GM21390 (cell line): ENCODE results near the gene SMARCD3.

Source experiments
- ATAC-seq: cut with Tn5 transposase; IDR thresholded peaks from one replicate; pipeline ENCODE4 v1.9.1; 2021; ENCODE audit not compliant: unreplicated experiment

SMARCD3 gene

DNA sequence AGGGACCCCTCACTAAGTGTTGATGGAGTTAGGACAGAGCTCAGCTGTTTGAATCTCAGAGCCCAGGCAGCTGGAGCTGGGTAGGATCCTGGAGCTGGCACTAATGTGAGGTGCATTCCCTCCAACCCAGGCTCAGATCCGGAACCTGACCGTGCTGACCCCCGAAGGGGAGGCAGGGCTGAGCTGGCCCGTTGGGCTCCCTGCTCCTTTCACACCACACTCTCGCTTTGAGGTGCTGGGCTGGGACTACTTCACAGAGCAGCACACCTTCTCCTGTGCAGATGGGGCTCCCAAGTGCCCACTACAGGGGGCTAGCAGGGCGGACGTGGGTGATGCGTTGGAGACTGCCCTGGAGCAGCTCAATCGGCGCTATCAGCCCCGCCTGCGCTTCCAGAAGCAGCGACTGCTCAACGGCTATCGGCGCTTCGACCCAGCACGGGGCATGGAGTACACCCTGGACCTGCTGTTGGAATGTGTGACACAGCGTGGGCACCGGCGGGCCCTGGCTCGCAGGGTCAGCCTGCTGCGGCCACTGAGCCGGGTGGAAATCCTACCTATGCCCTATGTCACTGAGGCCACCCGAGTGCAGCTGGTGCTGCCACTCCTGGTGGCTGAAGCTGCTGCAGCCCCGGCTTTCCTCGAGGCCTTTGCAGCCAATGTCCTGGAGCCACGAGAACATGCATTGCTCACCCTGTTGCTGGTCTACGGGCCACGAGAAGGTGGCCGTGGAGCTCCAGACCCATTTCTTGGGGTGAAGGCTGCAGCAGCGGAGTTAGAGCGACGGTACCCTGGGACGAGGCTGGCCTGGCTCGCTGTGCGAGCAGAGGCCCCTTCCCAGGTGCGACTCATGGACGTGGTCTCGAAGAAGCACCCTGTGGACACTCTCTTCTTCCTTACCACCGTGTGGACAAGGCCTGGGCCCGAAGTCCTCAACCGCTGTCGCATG is 11.0 kb downstream of the SMARCD3 start:
- ATAC-seq: no peak

DNA sequence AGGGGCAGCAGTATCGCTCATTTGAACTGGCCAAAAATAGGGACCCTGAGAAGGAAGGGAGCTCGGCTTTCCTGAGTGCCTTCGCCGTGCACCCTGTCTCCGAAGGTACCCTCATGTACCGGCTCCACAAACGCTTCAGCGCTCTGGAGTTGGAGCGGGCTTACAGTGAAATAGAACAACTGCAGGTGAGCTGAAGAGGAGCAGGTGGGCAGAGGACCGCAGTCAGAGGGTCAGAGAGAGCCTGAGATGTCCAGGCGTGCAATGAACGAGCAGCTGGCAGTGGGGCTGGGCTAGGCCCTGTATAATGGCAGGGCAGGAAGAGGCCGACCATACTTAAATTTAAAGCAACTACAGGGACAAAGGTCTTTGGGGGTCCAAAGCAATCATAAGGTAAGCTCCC is 12.1 kb downstream of the SMARCD3 start:
- ATAC-seq: no peak

DNA sequence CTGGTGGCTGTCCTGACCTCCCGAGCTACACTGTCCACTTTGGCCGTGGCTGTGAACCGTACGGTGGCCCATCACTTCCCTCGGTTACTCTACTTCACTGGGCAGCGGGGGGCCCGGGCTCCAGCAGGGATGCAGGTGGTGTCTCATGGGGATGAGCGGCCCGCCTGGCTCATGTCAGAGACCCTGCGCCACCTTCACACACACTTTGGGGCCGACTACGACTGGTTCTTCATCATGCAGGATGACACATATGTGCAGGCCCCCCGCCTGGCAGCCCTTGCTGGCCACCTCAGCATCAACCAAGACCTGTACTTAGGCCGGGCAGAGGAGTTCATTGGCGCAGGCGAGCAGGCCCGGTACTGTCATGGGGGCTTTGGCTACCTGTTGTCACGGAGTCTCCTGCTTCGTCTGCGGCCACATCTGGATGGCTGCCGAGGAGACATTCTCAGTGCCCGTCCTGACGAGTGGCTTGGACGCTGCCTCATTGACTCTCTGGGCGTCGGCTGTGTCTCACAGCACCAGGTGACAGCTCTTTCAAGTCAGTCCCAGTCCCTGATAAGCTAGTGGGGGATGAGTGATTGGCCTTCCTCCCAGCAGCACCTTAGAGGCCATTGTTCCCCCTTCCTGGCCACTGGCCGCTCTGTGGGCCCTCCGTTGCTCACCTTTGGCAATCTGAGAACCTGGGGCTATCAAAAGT is 13.3 kb downstream of the SMARCD3 start:
- ATAC-seq: no peak

DNA sequence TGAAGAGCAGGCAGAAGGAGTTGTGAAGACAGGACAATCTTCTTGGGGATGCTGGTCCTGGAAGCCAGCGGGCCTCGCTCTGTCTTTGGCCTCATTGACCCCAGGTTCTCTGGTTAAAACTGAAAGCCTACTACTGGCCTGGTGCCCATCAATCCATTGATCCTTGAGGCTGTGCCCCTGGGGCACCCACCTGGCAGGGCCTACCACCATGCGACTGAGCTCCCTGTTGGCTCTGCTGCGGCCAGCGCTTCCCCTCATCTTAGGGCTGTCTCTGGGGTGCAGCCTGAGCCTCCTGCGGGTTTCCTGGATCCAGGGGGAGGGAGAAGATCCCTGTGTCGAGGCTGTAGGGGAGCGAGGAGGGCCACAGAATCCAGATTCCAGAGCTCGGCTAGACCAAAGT is 14.7 kb downstream of the SMARCD3 start:
- no peak for ATAC-seq

DNA sequence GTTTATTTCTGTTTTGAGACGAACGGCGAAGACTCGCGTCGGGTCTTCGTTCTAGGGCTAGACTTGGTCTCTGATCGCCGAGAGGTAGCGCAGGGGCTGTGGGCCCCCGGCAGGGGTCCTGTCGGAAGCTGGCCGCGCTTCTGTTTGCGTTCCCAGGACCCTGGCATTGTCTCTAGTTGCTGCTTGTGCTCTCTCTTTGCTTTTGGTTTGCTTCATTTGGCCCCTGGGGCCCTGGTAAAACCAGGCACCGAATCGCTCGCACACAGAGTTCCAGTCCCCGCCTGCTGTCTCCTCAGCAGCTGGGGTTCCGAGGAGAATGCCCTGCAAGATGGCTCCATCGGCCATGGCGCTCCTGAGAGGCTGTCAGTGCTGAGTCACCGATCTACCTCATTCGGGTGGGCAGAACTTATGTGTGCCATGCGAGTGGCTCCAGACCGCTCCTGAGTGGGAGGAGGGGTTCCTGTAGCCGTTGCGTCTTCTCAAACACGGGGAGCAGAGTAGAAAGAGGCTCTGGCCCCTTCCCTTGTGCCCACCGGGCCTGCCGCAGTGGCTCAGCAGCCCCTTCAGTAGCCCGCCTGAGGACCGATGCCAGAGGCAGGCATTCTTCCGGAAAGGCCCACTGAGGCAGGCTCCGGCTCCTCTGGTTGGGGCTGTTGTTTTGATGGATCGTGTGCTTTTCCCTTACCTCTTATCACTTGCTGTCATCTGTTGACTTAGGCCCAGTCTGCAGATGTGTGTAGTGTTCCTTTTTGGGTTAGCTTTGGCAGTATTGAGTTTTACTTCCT is 15.4 kb downstream of the SMARCD3 start:
- ATAC-seq: peak; percentile 32

DNA sequence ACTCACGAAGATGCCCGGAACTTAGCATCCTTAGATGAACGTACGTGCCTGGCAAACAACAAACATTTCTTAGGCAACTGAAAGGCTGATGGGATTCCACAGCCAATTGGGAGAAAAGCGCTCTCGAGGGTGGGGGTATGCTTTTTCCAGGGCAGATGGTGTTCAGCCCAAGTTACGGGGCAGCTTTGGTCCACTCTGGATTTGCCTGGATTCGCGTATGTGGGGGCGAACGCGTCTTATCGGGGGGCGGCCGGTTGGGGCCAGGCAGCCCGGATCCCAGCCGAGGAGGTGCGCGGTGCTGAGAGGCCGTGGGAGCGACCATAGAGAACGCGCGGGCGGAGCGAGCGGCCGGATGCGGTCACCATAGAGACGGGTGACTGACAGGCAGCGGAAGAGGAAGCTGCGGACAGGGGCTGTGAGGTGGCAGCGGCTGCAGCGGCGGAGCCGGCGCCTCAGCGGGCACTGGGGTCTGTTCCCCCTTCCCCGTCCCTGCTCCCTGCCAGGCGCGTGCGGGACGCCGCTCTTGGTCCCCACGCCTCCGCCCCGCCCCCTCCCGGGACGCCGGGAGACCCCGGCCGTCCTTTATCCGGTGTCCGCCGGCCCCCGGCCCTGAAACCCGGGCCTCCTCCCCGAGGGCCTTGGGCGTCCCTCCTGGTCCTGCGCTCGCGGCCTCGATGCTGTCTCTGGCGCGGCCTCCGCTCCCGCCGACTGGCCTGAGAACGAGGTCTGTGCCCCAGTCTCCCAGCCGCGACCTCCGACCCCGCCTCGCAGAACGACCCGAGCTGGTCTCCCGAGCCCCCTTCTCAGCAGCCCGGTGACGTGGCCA is 16.2 kb downstream of the SMARCD3 start, which contains the start of gene CHPF2:
Gene CHPF2, plus strand, starts transcription at position 393 of the 826 bp plus-strand sequence. CDS start 1,529 bp downstream, outside the sequence.
- peak; percentile 94 for ATAC-seq

DNA sequence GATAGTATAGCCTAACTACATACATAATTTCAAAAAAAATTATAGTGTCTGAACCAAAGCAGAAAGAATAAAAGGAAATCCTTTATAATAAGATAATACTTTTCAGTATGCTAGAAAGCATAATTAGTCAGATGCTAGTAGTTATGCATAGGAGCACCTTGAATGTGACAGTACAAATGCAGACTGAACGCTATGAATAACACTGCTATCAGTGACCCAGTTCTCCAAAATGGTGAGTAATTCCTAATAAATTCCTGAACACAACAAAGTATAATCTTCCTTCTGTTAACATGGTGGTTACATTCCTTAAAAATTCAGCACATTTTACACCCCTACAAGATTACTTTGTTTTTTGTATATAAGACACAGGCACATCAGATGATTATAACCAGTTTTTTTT is 17.4 kb downstream of the SMARCD3 start:
- no peak for ATAC-seq

DNA sequence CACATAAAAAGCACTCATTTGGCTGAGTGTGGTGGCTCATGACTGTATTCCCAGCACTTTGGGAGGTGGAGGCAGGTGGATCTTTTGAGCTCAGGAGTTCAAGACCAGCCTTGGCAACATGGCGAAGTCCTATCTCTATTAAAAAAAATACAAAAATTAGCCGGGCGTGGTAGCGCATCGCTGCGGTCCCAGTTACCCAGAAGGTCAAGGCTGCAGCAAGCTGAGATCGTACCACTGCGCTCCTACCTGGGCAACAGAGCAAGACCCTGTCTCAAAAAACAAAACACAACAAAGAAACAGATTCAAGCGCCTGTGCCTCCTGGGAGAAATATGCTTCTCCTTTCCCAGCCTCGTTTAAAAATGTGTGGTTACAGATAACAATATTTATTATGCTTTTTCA is 19.2 kb downstream of the SMARCD3 start:
- no peak for ATAC-seq

DNA sequence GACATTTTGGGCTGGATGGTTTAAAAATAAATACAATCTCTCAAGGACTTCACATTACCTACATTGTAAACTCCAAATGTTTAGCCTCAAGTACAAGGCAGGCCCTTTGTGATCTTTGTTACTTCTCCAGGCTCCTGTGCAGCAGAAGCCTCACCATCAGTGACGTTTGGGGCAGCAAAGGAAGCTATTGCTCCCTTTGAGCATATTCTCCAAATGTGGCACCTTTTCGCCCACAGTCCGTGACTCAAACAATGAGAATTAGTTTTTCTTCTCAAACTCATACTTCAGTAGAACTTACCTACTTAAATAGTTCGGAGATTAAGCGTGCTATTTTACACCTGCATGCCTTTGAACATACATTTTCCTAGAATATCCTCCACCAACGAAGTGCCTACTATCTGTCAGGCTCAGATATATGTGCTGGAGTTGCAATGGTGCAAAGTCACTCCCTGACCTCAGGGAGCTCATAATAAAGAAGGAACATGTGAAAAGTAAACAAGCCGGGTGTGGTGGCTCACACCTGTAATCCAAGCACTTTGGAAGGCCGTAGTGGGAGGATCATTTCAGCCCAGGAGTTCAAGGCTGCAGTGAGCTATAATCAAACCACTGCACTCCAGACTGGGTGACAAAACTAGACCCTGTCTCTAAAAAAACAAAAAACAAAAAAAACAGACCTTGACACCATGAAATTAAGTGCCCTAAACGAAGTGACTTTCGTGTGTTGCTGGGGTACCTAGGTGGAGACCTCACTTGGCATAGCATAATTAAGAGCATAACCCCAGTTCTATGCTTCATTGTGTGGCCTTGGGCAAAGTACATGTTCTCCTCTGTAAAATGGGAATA is 20.2 kb downstream of the SMARCD3 start:
- ATAC-seq: no peak

DNA sequence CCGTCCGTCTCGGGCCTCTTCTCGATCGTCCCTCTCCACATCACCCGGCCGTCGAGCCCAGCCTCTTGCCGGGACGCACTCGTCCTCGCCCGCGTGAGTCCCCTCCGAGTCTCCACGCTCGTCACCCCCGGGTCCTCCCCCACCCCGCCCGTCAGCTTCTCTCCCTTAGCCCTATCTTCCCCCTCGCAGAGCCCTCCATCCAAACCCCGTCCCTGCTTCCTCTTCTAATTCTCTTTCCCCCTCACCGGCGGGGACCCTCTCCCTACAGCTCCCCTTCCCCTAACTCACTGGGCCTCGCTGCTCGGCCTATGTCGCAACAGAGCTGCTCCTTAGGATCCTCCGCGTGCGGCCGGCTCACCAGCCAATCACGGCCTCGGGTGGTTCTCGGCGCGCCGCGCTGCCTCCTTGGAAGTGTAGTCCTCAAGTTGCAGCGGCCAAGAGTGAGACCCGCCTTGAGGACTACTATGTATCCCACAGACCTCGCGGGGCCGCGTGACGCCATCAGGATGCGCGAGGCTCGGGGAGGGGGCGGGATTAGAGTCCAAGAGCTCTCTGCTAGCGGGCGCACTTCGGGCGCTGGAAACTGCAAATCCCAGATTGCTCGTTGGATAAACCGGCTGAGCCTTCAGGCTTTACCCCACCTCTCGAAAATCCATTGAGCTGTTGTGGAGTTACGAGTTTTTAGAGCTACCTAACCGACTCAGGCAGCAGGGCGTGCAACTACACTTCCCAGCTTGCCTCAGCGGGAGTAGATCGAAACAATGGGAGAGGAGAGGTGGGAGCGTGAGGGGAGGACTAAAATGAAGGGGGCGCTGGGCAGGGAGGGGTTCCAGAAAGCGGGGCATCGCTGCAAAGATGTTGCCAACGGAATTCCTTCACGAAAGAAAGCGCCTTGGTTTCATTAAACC is 21.4 kb downstream of the SMARCD3 start, which contains the start of gene ABCF2:
Gene ABCF2, minus strand, starts transcription at position 331 of the 908 bp plus-strand sequence. CDS start 747 bp downstream, outside the sequence.
- ATAC-seq: peak; percentile 99

DNA sequence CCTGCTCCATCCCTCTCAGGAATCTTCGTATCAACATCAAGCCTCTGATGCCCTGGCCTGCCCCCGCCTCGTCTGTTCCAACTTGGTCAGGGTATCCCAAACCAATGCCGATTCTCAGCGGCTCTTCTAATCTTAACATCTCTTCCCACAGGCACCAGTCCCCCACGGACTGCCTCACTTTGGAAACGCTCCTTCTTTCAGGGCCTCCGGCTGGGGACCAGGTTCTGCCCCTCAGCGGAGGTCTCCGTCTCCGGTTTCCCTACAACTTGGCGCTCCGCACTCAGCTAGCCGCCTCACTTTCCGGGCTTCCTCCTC is 22.0 kb downstream of the SMARCD3 start:
- ATAC-seq: peak; percentile 3

DNA sequence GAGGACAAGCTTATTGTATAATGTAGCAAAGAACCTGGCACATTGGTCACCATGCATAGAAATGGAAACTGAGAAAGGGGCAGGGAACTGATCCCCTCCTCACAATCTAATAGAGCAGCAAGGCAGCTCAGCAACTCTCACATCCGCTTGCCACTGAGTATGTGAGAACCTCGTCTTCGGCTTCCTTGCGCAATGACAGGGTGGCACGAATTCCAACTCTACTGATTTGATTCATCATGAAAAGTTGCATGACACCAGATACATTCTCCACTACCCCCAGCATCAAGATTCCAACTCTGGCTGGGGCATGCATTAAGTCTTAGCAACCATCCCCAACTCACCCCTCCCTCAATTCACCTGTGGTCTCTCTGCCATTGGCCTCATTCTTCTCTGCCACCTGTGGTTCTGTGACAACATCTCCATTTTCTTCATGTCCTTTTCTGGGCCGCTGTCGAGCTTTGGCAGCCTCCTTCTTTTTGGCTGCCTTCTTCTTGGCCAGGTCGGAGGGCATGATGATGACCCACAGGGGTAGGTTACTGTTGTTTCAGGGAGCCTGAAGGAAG is 22.5 kb downstream of the SMARCD3 start:
- ATAC-seq: no peak

DNA sequence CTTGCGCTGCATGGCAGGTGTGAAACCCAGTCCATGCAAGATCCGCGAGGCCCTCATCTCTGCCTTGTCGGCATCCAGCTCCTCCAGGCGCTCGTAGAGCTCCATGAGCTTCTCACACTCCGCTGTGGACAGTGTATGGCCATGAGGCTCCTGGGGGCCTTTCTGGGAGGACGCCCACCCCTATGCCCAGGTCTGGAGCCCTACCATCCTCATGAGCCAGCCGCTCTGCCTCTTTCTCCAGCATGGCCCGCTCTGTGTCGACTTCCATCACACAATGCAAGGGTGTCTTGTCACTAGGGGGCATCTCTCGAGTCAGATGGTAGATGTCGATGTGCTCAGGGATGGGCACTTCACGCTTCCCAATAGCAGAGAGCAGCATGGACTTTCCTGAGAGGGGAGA is 24.8 kb downstream of the SMARCD3 start:
- ATAC-seq: no peak

DNA sequence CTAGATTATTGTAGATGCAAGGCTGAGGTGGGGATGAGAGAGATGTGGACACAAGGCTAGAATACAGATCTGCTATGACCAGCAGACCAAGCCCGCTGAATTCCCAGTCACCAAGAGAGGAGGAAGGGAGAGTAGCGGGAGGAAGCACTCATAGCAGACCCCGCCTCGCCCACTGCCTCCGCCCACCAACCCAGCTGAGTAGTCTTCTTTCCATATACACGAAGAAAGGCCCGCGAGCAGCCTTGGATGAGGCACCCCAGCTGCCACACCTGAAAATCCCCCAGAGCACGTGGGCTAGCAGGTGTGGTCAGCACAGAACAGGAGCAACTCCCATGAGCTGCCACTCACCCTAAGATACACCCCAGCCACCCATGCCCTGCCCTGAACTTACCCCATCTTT is 30.3 kb downstream of the SMARCD3 start:
- ATAC-seq: no peak

DNA sequence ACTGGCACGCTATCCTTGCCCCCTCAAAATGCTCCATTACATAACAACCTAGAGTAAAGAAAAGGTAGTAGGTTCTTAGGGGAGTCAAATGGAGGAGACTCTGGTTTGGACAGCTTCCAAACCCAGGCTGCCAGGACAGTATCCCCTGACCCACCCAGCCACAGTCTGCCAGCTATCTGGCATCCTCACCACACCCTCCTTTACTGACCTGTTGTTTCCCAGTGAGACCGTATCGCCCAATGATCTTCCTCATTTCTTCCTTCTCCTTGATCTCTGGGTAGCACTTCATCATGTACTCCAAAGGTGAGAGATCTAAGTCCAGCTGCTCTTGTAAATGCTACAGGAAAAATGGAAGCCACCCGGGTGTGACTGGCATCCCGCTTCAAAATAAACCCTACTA is 33.1 kb downstream of the SMARCD3 start:
- no peak for ATAC-seq

DNA sequence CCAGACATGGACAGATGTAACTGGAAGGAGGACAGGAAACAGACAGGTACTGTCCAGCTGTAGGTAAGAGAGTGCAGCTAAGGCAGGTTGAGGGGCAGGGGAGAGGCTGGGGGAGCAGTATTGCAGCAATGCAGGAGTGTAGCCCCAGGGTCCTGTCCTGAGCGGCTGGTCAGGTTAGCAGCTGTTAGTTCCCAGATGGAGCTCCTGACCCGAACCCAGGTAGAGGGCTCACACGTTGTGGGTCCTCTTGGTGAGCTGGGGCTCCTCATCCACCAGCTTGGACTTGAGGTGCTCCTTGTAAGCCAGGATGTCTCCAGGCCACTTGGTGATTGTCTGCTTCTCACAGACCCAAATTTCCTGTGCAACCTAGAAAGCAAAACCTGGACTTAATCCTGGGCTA is 34.7 kb downstream of the SMARCD3 start:
- no peak for ATAC-seq

DNA sequence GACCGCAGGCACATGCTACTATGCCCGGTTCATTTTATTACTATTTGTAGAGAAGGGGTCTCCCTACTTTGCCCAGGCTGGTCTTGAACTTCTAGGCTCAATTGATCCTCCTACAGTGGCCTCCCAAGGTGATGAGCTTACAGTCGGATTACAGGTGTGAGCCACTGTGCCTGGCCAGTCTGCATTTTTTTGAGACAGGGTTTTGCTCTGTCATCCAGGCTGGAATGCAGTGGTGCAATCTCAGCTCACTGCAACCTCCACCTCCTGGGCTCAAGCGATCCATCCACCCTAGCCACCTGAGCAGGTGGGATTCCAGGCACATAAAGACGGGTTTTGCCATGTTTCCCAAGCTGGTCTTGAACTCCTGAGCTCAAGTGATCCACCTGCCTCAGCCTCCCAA is 35.9 kb downstream of the SMARCD3 start:
- ATAC-seq: no peak

DNA sequence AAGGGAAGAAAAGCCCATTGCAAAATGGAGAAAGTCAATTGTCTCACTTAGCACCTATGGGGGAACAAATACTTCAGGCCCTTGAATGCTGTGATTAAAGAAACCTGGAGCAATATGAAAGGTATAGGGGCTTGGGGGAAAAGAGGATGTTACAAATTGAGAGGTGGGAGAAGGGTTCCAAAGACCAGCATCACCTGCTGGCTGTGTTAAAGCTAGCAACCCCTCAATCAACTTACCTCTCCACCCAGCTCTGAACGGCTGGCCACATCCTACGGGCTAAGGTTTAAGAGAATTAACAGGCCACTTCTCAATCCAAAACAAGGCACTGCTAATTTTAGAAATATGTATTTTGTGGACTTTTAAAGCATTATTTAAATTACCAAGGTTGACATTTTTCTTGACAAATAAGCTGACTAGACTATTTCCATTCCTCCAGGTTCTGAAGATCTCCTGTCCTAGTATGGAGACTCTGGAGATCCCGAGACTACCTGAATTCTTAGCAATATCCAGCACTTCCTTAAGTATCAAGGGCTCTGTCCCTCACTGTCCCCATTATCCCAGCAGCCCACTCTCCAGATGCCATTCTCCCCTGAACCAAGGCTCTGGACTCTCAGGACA is 37.2 kb downstream of the SMARCD3 start:
- ATAC-seq: no peak
